Measurements from ENCODE around the gene PLP2.

The PLP2 gene

GRCh38 chrX:49212861-49213260 lies 41.2 kb downstream of the PLP2 start:
- ChIA-PET POLR2A (ENCODE audit: low non-redundant PET) (no interaction called here), CTCF (interaction anchor here (0.9 kb wide), 1 partner anchor 20 kb away, joined by 5 read pairs; no protein-coding TSS in a partner anchor)
- DNase-seq (ENCODE audit: low spot score): no peak
- no peak overlapping the region for H3K27ac ChIP-seq
- TF ChIP-seq, protein P1, sequence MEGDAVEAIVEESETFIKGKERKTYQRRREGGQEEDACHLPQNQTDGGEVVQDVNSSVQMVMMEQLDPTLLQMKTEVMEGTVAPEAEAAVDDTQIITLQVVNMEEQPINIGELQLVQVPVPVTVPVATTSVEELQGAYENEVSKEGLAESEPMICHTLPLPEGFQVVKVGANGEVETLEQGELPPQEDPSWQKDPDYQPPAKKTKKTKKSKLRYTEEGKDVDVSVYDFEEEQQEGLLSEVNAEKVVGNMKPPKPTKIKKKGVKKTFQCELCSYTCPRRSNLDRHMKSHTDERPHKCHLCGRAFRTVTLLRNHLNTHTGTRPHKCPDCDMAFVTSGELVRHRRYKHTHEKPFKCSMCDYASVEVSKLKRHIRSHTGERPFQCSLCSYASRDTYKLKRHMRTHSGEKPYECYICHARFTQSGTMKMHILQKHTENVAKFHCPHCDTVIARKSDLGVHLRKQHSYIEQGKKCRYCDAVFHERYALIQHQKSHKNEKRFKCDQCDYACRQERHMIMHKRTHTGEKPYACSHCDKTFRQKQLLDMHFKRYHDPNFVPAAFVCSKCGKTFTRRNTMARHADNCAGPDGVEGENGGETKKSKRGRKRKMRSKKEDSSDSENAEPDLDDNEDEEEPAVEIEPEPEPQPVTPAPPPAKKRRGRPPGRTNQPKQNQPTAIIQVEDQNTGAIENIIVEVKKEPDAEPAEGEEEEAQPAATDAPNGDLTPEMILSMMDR (conservative IDR thresholded peaks at IDR 0.05; ENCODE audit: low read depth): no peak

DNA sequence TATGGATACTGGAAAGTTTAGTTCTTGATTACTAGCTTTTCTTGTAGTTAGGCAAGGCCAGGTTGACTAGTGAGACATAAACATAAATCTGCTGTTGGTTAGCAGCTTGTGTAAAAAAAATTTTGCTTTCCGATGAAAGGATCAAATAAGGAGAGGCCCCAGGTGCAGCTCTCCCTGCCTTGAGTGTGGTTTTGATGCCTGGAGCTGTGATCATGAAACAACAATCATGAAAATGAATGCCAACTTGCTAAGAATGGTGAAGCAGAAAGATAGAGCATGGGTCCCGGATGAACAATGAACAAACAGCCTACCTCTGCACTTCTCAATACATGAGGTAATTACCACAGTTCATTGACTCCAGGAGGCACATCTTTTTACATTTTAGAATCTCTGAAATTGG lies 42.7 kb downstream of the PLP2 start:
- ChIA-PET CTCF (no interaction called here), POLR2A (ENCODE audit: low non-redundant PET) (no interaction called here)
- DNase-seq (ENCODE audit: low spot score): no peak
- no peak overlapping the region for H3K27ac ChIP-seq
- TF ChIP-seq, protein P1 (conservative IDR thresholded peaks at IDR 0.05; ENCODE audit: low read depth): no peak

GRCh38 chrX:49214996-49215526 lies 43.4 kb downstream of the PLP2 start:
- CTCF ChIA-PET: no interaction called here
- TF ChIP-seq, protein P1 (conservative IDR thresholded peaks at IDR 0.05; ENCODE audit: low read depth): no peak
- H3K27ac ChIP-seq: no peak overlapping the region
- DNase-seq (ENCODE audit: low spot score): no peak
- POLR2A ChIA-PET (ENCODE audit: low non-redundant PET): no interaction called here

GRCh38 chrX:49220100-49220499 lies 48.4 kb downstream of the PLP2 start:
- DNase-seq (ENCODE audit: low spot score): no peak
- ChIA-PET POLR2A (ENCODE audit: low non-redundant PET) (no interaction called here), CTCF (no interaction called here)
- TF ChIP-seq, protein P1 (conservative IDR thresholded peaks at IDR 0.05; ENCODE audit: low read depth): no peak
- H3K27ac ChIP-seq: no peak overlapping the region

DNA sequence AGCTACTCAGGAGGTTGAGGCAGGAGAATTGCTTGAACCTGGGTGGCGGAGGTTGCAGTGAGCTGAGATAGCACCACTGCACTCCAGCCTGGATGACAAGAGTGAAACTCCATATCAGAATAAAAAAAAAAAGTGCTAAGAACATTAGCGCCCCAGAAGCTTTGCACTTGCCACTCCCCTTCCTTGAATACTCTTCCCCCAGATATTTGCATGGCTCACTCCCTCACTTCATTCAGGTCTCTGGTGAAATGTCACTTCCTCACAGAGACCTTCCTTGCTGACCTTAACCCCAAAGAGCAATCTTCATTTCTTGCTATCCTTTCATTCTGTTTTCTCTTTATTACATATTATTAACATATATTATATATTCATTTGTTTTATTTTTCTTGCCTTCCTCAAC lies 50.2 kb downstream of the PLP2 start:
- no peak for DNase-seq (ENCODE audit: low spot score)
- CTCF ChIA-PET: no interaction called here
- POLR2A ChIA-PET (ENCODE audit: low non-redundant PET): no interaction called here
- TF ChIP-seq, protein P1 (conservative IDR thresholded peaks at IDR 0.05; ENCODE audit: low read depth): no peak
- H3K27ac ChIP-seq: no peak overlapping the region

Data from RWPE1 (cell line).